Measurements from ENCODE around the gene PACS1. TPM values are rescaled to one million over a fixed set of nuclear protein-coding genes. Genes with fewer than 3 reads are reported as not detected.

Gene PACS1
- total RNA-seq, 1 donor from 2014 or later, result 86.9 TPM

GRCh38 chr11:66288671-66289547 lies 218.8 kb downstream of the PACS1 start, which contains the start of gene YIF1A:
TSS of gene YIF1A (minus strand) at chr11:66289143. CDS start at chr11:66288985, 158 bp downstream.
- Histone ChIP-seq H4K20me1 (ENCODE audit: insufficient read depth, low read length) (peaks cover 32% of the 10 kb centered on the region), H2AFZ (ENCODE audit: low read depth, low read length) (peak within 1 kb of the TSS; percentile 69), H3K27ac (ENCODE audit: low read depth, low read length) (peak within 1 kb of the TSS; percentile 97), H3K36me3 (ENCODE audit: insufficient read depth, low read length) (peaks cover 7% of the 10 kb centered on the region), H3K9ac (ENCODE audit: low read length) (peak within 1 kb of the TSS; percentile 94), H3K4me2 (ENCODE audit: low read length) (peak within 1 kb of the TSS; percentile 98), H3K27me3 (ENCODE audit: insufficient read depth, low read length) (peaks cover 21% of the 10 kb centered on the region), H3K9me3 (ENCODE audit: insufficient read depth, low read depth, low read length) (no peaks in the 10 kb centered on the region), H3K79me2 (ENCODE audit: insufficient read depth, low read length) (peaks cover 42% of the 10 kb centered on the region), H3K4me1 (ENCODE audit: insufficient read depth, low read length) (peaks cover 22% of the 10 kb centered on the region), H3K4me3 (ENCODE audit: insufficient read depth, low read depth, low read length) (peak within 1 kb of the TSS; percentile 89)
- peaks cover 16% of the 10 kb centered on the region for H3K4me1 Mint-ChIP-seq (ENCODE audit: low read depth, unreplicated experiment)
- peak within 1 kb of the TSS; percentile 97 for H3K27ac Mint-ChIP-seq (ENCODE audit: unreplicated experiment)
- FAIRE-seq, result peak; percentile 96
- H3K9me3 Mint-ChIP-seq (ENCODE audit: unreplicated experiment), result no peaks in the 10 kb centered on the region
- peaks cover 22% of the 10 kb centered on the region for H3K27me3 Mint-ChIP-seq (ENCODE audit: low read depth, unreplicated experiment)
- H3K36me3 Mint-ChIP-seq (ENCODE audit: low read depth, unreplicated experiment), result peaks cover 6% of the 10 kb centered on the region
- TF ChIP-seq CTCF (IDR thresholded peaks at IDR 0.05; ENCODE audit: insufficient read depth, low read depth, low read length), result no peak
- no peak for TF ChIP-seq EZH2 (IDR thresholded peaks at IDR 0.05; ENCODE audit: insufficient read depth, low read length)
- H3K4me3 Mint-ChIP-seq (ENCODE audit: unreplicated experiment), result peak within 1 kb of the TSS; percentile 90
- DNase-seq (ENCODE audit: low read depth), result peak; percentile 99

- H3K27ac ChIP-seq (ENCODE audit: low read depth, low read length), result peak overlapping the region; percentile 97
- H3K4me1 Mint-ChIP-seq (ENCODE audit: low read depth, unreplicated experiment), result peaks cover 16% of the 10 kb centered on the region
- FAIRE-seq (no peak), DNase-seq (ENCODE audit: low read depth) (no peak)
- no peaks in the 10 kb centered on the region for H3K9me3 Mint-ChIP-seq (ENCODE audit: unreplicated experiment)
- H3K36me3 ChIP-seq (ENCODE audit: insufficient read depth, low read length), result peaks cover 7% of the 10 kb centered on the region
- peak overlapping the region; percentile 73 for H3K4me3 ChIP-seq (ENCODE audit: insufficient read depth, low read depth, low read length)
- H3K4me2 ChIP-seq (ENCODE audit: low read length), result peak overlapping the region; percentile 87
- H4K20me1 ChIP-seq (ENCODE audit: insufficient read depth, low read length), result peaks cover 24% of the 10 kb centered on the region
- TF ChIP-seq EZH2 (IDR thresholded peaks at IDR 0.05; ENCODE audit: insufficient read depth, low read length) (no peak), CTCF (IDR thresholded peaks at IDR 0.05; ENCODE audit: insufficient read depth, low read depth, low read length) (no peak)
- H3K4me1 ChIP-seq (ENCODE audit: insufficient read depth, low read length), result peaks cover 22% of the 10 kb centered on the region
- H3K27me3 ChIP-seq (ENCODE audit: insufficient read depth, low read length), result peaks cover 22% of the 10 kb centered on the region
- peaks cover 39% of the 10 kb centered on the region for H3K79me2 ChIP-seq (ENCODE audit: insufficient read depth, low read length)
- no peaks in the 10 kb centered on the region for H3K9me3 ChIP-seq (ENCODE audit: insufficient read depth, low read depth, low read length)
- peak overlapping the region; percentile 94 for H3K9ac ChIP-seq (ENCODE audit: low read length)
- peak overlapping the region; percentile 90 for H3K4me3 Mint-ChIP-seq (ENCODE audit: unreplicated experiment)
- peaks cover 6% of the 10 kb centered on the region for H3K36me3 Mint-ChIP-seq (ENCODE audit: low read depth, unreplicated experiment)
- H3K27ac Mint-ChIP-seq (ENCODE audit: unreplicated experiment), result peak overlapping the region; percentile 97
- H2AFZ ChIP-seq (ENCODE audit: low read depth, low read length), result peak overlapping the region; percentile 69
- peaks cover 22% of the 10 kb centered on the region for H3K27me3 Mint-ChIP-seq (ENCODE audit: low read depth, unreplicated experiment)
These were observed 219.7 kb downstream of the PACS1 start for GRCh38 chr11:66289548-66290329.

Data from astrocyte (in vitro differentiated cells and primary cell).